RWPE1 (cell line): ENCODE measurements around the gene C1QTNF12.

ENCODE experiments used
- CTCF ChIA-PET: fragments of 350-600 bp; sonication (Branson Sonifier 250); formaldehyde crosslinking; extraction: SDS; loops from one replicate; lab custom pipeline; 2021; lab: Yijun Ruan, JAX
- POLR2A ChIA-PET: fragments of 400-600 bp; formaldehyde crosslinking; extraction: SDS; loops from one replicate; lab custom pipeline; 2020; ENCODE audit warnings: antibody characterized with exemption; ENCODE audit not compliant: low non-redundant PET; lab: Yijun Ruan, JAX
- DNase-seq: peaks from one replicate; pipeline ENCODE4 v3.0.0; 2012; ENCODE audit warnings: low spot score
- H3K27ac ChIP-seq: fragments of 450-650 bp; 2 replicates; pipeline ENCODE4 v1.5.1; 2017
- CTCF ChIP-seq: fragments of 450-650 bp; conservative IDR thresholded peaks from 2 replicates; pipeline ENCODE4 v1.5.1; 2017; ENCODE audit warnings: low read depth, mild to moderate bottlenecking

C1QTNF12 gene

GRCh38 chr1:1227386-1227785 is 19.1 kb downstream of the C1QTNF12 start:
- CTCF ChIA-PET: no interaction called here
- DNase-seq: no peak
- no peak for TF ChIP-seq CTCF
- H3K27ac ChIP-seq: no peak overlapping the region
- POLR2A ChIA-PET: interaction anchor here (0.7 kb wide), 1 partner anchor 19 kb away, joined by 7 read pairs; no protein-coding TSS in a partner anchor

GRCh38 chr1:1226566-1227362 is 19.8 kb downstream of the C1QTNF12 start:
- ChIA-PET POLR2A (interaction anchor here (0.7 kb wide), 1 partner anchor 18 kb away, joined by 7 read pairs; no protein-coding TSS in a partner anchor), CTCF (no interaction called here)
- no peak for TF ChIP-seq CTCF
- peak overlapping the region; percentile 25; the same call in 1 of the 2 replicates for H3K27ac ChIP-seq
- no peak for DNase-seq

- H3K27ac ChIP-seq: peak overlapping the region; percentile 25; the same call in 1 of the 2 replicates
- ChIA-PET POLR2A (no interaction called here), CTCF (interaction anchor here (1.1 kb wide), 1 partner anchor 66 kb away, joined by 3 read pairs; no protein-coding TSS in a partner anchor)
- no peak for TF ChIP-seq CTCF
- no peak for DNase-seq
Observed at GRCh38 chr1:1225913-1226312, 20.6 kb downstream of the C1QTNF12 start.

GRCh38 chr1:1225238-1225845 is 21.2 kb downstream of the C1QTNF12 start:
- CTCF ChIA-PET: interaction anchor here (0.6 to 1.1 kb wide), 2 partner anchors 66 to 1085 kb away, joined by 3 to 4 read pairs; no protein-coding TSS in a partner anchor

GRCh38 chr1:1223891-1224290 is 22.6 kb downstream of the C1QTNF12 start:
- TF ChIP-seq CTCF: no peak
- POLR2A ChIA-PET: no interaction called here
- CTCF ChIA-PET: no interaction called here
- DNase-seq: no peak
- H3K27ac ChIP-seq: no peak overlapping the region

More at GRCh38 chr1:1225238-1225845, 21.2 kb downstream of the C1QTNF12 start:
- H3K27ac ChIP-seq: peak overlapping the region; percentile 25; the same call in 1 of the 2 replicates
- DNase-seq: no peak
- no peak for TF ChIP-seq CTCF
- POLR2A ChIA-PET: no interaction called here

- peak overlapping the region; percentile 55 for H3K27ac ChIP-seq
- ChIA-PET CTCF (no interaction called here), POLR2A (no interaction called here)
- DNase-seq: no peak
- no peak for TF ChIP-seq CTCF
Observed at GRCh38 chr1:1223321-1223720, 23.2 kb downstream of the C1QTNF12 start.
